GM15510 (cell line): ENCODE results near the gene LRP2.

Experiments used
- POLR2A ChIP-seq: IDR thresholded peaks from 3 replicates; pipeline ENCODE4 v1.6.1; 2011; ENCODE audit warnings: borderline replicate concordance; ENCODE audit not compliant: insufficient read length; ENCODE audit errors: extremely low read depth

LRP2 gene

DNA sequence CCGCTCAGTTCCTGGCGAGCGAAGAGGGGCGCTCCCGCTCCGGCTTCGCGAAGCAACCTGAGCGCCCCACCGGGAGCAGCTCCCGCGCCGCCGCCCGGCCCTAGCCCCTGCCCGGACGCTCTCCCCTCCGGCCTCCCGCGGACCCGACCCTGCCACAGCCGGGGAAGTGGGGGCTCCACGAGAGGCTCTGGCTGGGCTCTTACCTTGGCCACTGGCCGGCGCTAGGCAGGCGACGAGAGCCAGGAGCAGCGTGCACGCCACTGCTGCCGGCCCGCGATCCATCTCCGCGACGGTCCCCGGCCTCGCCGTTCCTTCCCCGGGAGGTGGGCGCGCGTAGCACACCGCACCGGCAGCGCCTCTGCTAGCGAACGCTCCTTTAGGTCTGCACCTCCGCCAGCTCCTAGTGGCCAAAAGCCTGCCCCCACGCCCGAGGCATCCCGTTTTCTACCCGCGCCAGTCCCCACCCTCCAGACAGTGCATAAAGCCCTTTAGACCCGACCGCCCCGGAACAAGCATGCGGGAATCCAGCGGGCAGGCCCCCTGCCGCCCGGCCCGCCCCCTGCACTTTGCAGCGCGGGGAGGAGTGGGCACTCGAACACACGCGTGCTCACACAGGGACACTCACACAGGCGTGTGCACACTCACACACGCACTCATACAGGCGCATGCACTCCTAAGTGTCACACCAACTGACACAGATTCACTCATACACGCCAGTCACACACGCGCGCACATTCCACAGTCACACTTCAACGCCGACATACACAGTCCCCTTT lies at the start of gene LRP2:
LRP2 (minus strand) TSS at position 417 of the 776 bp plus-strand sequence; CDS start at position 282, 135 bp downstream.
- TF ChIP-seq POLR2A: no peak

DNA sequence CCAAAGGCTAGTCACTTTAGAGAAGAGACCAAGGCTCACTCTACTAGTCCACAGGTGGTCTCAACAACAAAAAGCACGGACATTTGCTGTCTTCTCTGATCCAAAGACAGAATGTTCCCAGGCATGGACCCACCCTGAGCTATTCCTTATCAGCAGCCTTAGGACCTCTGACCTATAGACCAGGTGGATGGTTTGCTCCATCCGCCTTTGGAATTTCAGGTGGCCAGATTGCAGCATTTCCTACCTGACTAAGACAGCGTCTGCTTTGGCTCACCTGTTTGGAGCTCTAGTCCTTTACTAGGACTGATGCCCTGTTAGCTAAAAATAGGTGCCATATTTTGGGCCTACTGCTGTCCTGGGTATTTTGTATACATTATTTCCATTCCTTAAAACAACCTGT lies 44.6 kb upstream of the LRP2 start:
- TF ChIP-seq POLR2A: no peak

DNA sequence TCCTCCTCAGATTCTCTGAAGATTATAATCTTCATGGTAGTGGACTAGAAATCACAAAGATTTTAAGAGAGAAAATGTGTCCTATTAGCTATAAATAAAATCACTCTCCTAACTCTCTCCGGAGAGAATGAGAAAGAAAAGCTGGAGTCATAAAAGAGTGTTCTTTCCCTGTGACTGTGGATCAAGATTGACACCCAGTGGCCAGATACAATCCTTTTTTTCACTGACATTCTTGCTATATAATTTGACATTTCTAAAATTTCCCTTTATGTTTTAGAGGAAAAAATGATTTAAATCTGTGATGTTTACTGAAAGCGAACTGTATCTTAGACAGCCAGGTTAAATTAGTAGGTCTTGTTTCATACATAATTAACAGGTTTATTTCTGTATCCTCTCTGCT lies 35.4 kb upstream of the LRP2 start:
- TF ChIP-seq POLR2A: no peak

DNA sequence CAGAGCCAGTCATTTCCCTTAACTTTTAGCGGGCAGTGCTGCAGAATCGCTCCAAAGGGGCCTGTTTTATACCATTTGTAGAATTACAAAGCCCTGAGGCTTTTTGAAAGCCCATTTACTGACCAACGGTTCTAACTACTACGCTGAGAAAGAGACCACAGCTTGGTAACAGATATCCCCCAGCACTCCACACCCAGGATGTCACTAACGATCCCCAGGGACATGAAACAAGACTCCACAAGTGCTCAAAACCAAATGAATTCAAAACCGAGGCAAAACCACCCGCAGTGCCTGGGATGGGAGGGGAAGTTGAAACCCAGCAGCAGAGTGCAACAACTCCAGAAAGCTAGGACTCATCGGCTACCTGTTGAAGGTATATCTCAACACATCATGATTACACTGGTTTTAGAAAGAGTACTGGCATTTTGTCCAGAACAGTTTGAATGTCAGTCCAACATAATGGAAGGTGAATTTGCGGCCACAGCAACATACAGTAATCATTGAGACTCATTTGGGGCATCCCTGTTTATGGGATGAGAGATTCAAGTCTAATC lies 33.6 kb upstream of the LRP2 start:
- TF ChIP-seq POLR2A: no peak

DNA sequence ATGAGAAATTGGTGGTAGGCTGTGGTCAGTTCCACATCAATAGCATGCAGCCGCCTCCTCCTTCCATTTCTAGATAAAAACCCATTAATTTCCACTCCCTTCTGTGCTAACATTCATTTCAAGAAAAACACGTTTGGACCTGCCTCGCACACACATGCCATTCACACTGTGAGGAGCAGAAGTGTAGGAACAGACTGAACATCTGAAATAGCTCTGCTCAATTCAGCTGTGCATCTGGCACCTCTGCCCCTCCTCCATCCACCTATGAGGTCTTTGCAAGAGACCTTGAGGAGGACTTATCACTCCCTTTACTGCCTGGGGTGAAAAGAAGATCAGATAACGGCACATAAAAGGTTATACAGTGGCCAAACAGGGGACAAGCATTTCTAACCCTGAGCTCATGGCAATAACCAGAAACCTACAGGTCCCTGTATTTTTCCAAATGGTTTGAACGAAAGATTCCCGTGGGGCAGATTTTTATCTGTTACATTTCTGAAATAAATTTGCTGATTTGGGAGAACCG lies 30.8 kb upstream of the LRP2 start:
- no peak for TF ChIP-seq POLR2A

DNA sequence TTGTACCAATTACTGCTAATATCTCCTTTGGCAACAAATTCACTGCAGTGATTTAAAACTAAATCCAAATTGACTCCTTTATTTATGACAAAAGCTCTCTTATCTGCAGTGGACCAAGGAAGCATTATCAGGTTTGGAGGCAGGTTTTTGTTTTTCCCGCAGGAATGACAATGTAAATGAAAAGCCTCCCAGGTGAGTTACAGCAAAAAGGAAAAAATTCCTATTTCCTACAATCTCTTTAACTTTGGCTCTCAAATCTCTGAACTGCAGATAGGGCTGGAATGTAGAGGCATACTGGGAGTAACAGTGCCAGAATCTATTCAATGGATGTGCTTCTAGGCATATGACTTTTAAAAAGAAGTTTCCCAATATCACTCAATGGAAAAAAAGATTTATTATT lies 28.9 kb upstream of the LRP2 start:
- TF ChIP-seq POLR2A: no peak

DNA sequence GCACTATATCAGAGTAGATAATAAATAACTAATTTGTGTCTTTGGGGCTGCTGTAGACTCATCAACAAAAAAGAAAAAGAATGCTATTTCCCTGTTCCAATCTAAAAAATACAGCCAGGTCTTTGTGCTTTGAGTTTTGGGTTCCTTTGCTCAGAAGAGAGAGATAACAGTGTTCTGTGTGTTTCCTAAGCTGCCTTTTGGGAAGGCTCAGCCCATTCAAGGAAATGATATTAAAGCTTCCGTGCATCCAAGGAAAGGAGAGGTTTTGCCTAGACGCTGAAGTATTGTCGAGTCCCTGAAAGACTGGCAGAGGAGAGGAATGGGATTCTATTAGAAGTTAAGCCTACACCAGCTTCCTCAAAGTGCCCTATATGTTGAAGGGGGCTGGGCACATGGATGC lies 25.8 kb upstream of the LRP2 start:
- TF ChIP-seq POLR2A: no peak

DNA sequence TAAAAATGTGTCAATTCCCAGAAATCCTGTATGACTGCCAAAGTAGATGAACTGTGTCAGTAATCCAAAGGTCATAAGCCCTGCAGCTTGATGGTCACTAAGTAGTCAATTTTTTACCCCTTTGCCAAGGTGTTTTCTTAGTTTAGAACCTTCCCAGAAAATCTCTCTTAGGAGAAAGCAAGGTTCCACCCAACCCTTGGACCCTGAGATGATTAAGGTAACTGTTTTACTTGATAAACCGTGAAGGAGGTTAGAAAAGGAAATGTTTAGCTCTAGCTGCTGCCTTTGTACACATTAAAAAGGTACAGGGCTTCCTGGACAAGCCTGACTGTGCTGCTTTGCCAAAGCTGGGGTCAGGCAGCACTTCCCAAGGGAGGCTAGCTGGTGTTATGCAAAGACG lies 24.4 kb upstream of the LRP2 start:
- TF ChIP-seq POLR2A: no peak

DNA sequence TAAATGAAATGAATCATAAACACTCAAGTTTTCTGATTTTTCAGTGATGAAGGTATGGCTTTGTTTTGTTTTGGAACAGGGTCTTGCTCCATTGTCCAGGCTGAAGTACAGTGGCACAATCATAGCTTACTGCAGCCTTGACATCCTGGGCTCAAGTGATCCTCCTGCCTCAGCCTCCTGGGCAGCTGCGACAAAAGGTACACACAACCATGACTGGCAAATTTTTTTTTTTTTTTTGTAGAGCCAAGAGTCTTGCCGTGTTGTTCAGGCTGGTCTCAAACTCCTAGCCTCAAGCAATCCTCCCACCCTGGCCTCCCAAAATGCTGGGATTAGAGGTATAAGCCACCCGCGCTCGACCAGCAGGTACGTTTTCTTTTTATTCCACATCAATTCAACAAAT lies 22.5 kb upstream of the LRP2 start:
- TF ChIP-seq POLR2A: no peak

DNA sequence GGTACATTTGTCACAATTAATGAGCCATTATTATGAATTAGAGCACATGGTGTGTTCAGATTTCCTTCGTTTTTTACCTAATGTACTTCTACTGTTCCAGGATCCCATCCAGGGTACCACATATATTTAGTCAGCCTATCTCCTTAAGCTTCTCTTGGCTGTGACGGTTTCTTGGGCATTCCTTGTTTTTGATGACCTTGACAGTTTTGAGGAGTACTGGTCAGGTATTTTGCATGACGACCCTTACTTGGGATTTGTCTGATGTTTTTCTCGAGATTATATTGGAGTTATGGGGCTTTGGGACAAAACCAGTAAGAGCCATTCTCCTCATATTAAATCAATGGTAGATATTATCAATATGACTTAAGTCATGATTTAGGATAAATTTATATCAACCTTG lies 10.2 kb upstream of the LRP2 start:
- no peak for TF ChIP-seq POLR2A

DNA sequence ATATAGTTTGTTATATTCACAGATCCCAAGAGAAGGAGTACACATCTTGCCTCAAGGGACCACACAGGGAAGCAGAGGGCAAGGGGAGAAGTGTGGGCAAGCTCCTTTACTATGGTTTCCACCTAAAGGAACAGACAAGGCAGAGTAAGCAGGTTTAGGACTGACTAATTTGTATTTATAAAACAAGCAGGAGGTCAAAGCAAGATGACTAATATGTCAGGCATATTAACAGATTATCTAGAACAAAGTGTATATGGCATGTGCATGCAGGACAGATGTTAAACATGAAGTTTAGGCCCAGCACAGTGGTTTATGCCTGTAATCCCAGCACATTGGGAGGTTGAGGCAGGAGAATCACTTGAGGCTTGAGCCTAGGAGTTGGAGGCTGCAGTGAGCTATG lies 3.7 kb upstream of the LRP2 start:
- no peak for TF ChIP-seq POLR2A

DNA sequence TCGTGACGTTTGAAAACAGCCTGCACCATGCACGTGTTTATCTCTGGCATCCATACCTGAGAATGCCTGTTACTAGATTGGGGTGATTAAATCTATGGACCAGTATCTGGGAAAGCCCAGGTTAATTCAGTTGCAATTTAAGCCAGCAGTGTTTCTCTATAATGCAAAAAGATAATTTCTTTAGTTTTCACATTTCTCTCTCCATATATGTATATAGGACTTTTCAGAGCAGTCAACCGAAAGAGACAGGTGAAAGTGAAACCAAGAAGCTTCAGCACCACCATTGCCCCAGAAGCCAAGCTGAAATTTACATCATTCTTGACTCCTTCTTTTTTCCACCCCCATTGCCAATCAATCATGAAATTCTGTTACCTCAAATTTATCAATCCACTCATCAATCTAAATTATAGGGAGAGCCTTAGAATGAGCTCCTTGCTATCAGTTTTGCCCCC lies 2.7 kb upstream of the LRP2 start:
- no peak for TF ChIP-seq POLR2A

DNA sequence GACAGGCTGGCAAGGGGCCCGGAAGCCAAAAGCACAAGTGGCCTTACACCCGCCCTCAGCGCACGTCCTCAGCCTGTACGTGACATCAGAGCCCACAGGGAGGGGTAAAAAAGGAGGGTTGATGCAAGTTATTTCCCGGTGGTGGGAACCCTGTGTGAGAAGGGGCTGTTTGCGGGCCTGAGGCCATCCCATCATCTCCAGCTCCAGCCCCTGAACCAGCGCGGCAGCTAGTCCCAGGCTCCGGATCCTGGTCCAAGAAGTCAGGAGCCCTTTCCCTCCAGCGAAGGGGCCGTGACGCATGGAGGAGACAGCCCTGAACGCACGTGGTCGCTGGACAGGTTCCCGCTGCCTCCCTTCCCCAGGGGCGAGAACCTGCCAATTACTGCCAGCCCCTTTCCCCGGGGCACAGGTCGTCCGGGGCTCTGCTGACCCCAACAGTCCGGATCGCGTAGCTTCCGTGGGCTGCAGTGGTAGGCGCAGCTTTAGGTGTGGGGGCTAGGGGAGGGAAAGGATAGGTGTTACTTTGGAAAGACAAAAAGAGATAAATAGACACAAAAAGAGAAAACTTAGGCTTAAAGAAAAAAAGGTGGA lies 1.3 kb upstream of the LRP2 start:
- no peak for TF ChIP-seq POLR2A

DNA sequence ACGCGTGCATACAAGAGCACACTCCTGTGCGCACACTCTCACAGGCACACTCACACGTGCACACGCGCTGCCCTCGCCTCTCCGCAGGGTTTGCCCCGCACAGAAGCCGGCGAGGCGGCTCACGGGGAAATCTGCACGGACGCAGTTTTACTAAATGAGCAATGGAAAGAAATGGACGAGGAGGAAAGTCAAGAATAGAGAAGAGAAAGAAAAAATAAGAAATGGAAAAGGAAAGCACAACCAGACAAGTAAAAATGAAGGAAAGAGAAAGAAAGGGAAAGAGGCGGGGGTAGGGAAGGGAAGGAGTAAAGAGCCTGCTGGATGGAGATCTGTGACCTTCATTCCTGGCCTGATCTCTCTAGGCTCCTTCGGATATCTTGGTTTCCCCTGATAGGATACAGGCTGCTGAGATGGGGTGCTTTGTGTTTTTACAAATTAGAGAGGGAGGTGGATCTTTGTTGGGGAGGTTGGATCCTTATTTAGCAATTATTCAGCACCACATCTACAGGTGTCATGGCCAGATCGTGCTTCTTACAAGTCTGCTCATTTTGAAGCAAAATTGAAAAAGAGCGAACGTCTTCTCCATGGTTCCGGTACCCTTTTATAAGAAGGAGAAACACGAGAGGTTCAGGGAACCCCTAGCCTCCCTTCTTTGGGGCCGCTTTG lies 693 bp upstream of the LRP2 start:
- no peak for TF ChIP-seq POLR2A

DNA sequence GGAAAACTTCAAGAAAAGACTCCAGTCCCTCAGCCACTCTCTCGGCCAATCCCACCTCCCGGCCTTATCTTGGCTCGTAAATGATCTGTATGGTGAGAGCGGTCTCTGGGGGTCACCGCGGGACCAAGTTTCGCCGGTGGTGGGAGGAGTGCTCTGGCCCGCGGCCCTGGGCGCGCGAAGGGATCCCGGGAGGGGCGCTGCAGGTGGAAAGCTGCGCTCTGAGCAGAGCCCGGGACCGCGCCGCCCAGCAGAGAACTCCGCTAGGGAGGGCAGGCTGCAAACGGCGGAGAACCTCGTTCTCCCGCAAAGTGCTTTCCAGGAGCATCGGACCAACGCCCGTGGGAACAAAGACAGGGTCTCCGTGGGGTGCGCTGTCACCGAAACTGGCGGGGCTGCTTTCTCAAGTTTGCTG lies 622 bp downstream of the LRP2 start:
- no peak for TF ChIP-seq POLR2A
